HEK293T (cell line): Measurements from ENCODE around the gene C9orf40.

Experiments used
- BHLHE40 ChIP-seq: fragments of 450-650 bp; IDR thresholded peaks from 2 replicates; pipeline ENCODE4 v1.6.1; 2016; ENCODE audit warnings: mild to moderate bottlenecking, moderate library complexity, borderline replicate concordance
- ELF4 ChIP-seq: fragments of 450-650 bp; IDR thresholded peaks from 2 replicates; pipeline ENCODE4 v1.6.1; 2017; ENCODE audit warnings: antibody characterized with exemption
- FOXA1 ChIP-seq: fragments of 450-650 bp; IDR thresholded peaks from 2 replicates; pipeline ENCODE4 v1.6.1; 2016; ENCODE audit warnings: mild to moderate bottlenecking
- LEF1 ChIP-seq: fragments of 450-650 bp; IDR thresholded peaks from 2 replicates; pipeline ENCODE4 v1.6.1; 2017; ENCODE audit warnings: mild to moderate bottlenecking, borderline replicate concordance
- PKNOX1 ChIP-seq: fragments of 450-650 bp; IDR thresholded peaks from 2 replicates; pipeline ENCODE4 v1.6.1; 2016
- SP1 ChIP-seq: fragments of 450-650 bp; IDR thresholded peaks from 2 replicates; pipeline ENCODE4 v1.6.1; 2017
- TARDBP ChIP-seq: fragments of 450-650 bp; IDR thresholded peaks from 2 replicates; pipeline ENCODE4 v1.6.1; 2016
- ZNF384 ChIP-seq: fragments of 450-650 bp; IDR thresholded peaks from 2 replicates; pipeline ENCODE4 v1.6.1; 2016

- TF ChIP-seq FOXA1 (no peak), PKNOX1 (no peak), TARDBP (no peak), SP1 (no peak), ZNF384 (no peak), BHLHE40 (no peak), LEF1 (no peak), ELF4 (no peak)
Measured at GRCh38 chr9:74949859-74950855, 2.6 kb downstream of the C9orf40 start.
